ENCODE results near the gene CTCFL. TPM values are rescaled to one million over a fixed set of nuclear protein-coding genes. Genes with fewer than 3 reads are reported as not detected.

CTCFL gene
- total and polyA plus RNA-seq, 2 of the 13 experiments (the other 11 are each of a cell fraction or from before 2014, with no cell fraction given) = 0.04 TPM; not detected in 1

- no peak for TF ChIP-seq ZFY (CRISPR knock-in tag; IDR thresholded peaks at IDR 0.05)
- no peak for TF ChIP-seq CC2D1A (CRISPR knock-in tag; IDR thresholded peaks at IDR 0.05)
- no peak for TF ChIP-seq ZNF607 (CRISPR knock-in tag; IDR thresholded peaks at IDR 0.05; ENCODE audit: borderline replicate concordance)
- no peak for TF ChIP-seq CTCF (CRISPR knock-in tag; IDR thresholded peaks at IDR 0.05)
- TF ChIP-seq KIAA2018 (CRISPR knock-in tag; IDR thresholded peaks at IDR 0.05; ENCODE audit: borderline replicate concordance) = no peak
- TF ChIP-seq KMT2B (CRISPR knock-in tag; IDR thresholded peaks at IDR 0.05) = no peak
- TF ChIP-seq MYNN (CRISPR knock-in tag; IDR thresholded peaks at IDR 0.05; ENCODE audit: low read depth) = no peak
- TF ChIP-seq RBFOX2 (IDR thresholded peaks at IDR 0.05; ENCODE audit: low read depth, low read length) = 0 out of 2 replicates have a peak, but pooled peaks have one; percentile 31
- TF ChIP-seq HOXA9 (CRISPR knock-in tag; IDR thresholded peaks at IDR 0.05; ENCODE audit: borderline replicate concordance) = peak; percentile 48; the same call in 1 of the 2 replicates
- no peak for TF ChIP-seq NPAS2 (CRISPR knock-in tag; IDR thresholded peaks at IDR 0.05; ENCODE audit: borderline replicate concordance)
- TF ChIP-seq ZNF451 (CRISPR knock-in tag; IDR thresholded peaks at IDR 0.05) = no peak
- no peak for TF ChIP-seq TFDP2 (CRISPR knock-in tag; IDR thresholded peaks at IDR 0.05)
- TF ChIP-seq PRDM10 (CRISPR knock-in tag; IDR thresholded peaks at IDR 0.05; ENCODE audit: low read depth) = no peak
These were observed 37.9 kb upstream of the CTCFL start (continued) for GRCh38 chr20:57562541-57563465.
